Measurements from ENCODE around the gene TCP11L2. TPM values are rescaled to one million over a fixed set of nuclear protein-coding genes. Genes with fewer than 3 reads are reported as not detected.

TCP11L2 gene
- total RNA-seq, 2 donors from 2014 or later, result 19.2 to 19.6 TPM

GRCh38 chr12:106317406-106318082 lies 15.0 kb downstream of the TCP11L2 start:
- no peak for DNase-seq (ENCODE audit: low spot score in 2 of 2)
- no peak overlapping the region for H3K27ac Mint-ChIP-seq
- ATAC-seq, result no peak
- H3K9me3 Mint-ChIP-seq, result no peaks in the 10 kb centered on the region
- H3K36me3 Mint-ChIP-seq, result peaks cover 0 to 4% of the 10 kb centered on the region in 2 donors

- Mint-ChIP-seq H3K27ac (peak overlapping the region; percentile 5), H3K9me3 (no peaks in the 10 kb centered on the region)
- no peak for ATAC-seq
Observed at GRCh38 chr12:106321139-106321850, 18.8 kb downstream of the TCP11L2 start.

GRCh38 chr12:106323537-106323936 lies 21.0 kb downstream of the TCP11L2 start:
- H3K9me3 Mint-ChIP-seq, result no peaks in the 10 kb centered on the region

More at GRCh38 chr12:106321139-106321850, 18.8 kb downstream of the TCP11L2 start:
- H3K36me3 Mint-ChIP-seq, result no peaks in the 10 kb centered on the region
- DNase-seq (ENCODE audit: low spot score in 2 of 2), result no peak

GRCh38 chr12:106327309-106327869 lies 24.9 kb downstream of the TCP11L2 start:
- Mint-ChIP-seq H3K27ac (peak overlapping the region in 1 of 2 donors; percentile 43), H3K36me3 (peaks cover 0 to 6% of the 10 kb centered on the region in 2 donors), H3K9me3 (no peaks in the 10 kb centered on the region)
- DNase-seq (ENCODE audit: low spot score in 2 of 2), result no peak
- ATAC-seq, result no peak

More at GRCh38 chr12:106323537-106323936, 21.0 kb downstream of the TCP11L2 start:
- Mint-ChIP-seq H3K36me3 (no peaks in the 10 kb centered on the region), H3K27ac (no peak overlapping the region)
- DNase-seq (ENCODE audit: low spot score in 2 of 2) (no peak), ATAC-seq (no peak)

- H3K27ac Mint-ChIP-seq, result no peak overlapping the region
- no peak for DNase-seq (ENCODE audit: low spot score in 2 of 2)
- H3K36me3 Mint-ChIP-seq, result peaks cover 0 to 6% of the 10 kb centered on the region in 2 donors
- no peaks in the 10 kb centered on the region for H3K9me3 Mint-ChIP-seq
- no peak for ATAC-seq
Observed at GRCh38 chr12:106328735-106329134, 26.2 kb downstream of the TCP11L2 start.

GRCh38 chr12:106329231-106329982 lies 26.9 kb downstream of the TCP11L2 start:
- no peak for DNase-seq (ENCODE audit: low spot score in 2 of 2)
- Mint-ChIP-seq H3K9me3 (no peaks in the 10 kb centered on the region), H3K36me3 (peaks cover 0 to 6% of the 10 kb centered on the region in 2 donors), H3K27ac (no peak overlapping the region)
- ATAC-seq, result no peak

GRCh38 chr12:106331599-106331998 lies 29.1 kb downstream of the TCP11L2 start:
- peaks cover 5 to 10% of the 10 kb centered on the region in 2 donors for H3K36me3 Mint-ChIP-seq
- H3K9me3 Mint-ChIP-seq, result no peaks in the 10 kb centered on the region
- ATAC-seq (no peak), DNase-seq (ENCODE audit: low spot score in 2 of 2) (no peak)
- no peak overlapping the region for H3K27ac Mint-ChIP-seq

GRCh38 chr12:106332536-106332935 lies 30.0 kb downstream of the TCP11L2 start:
- no peak for ATAC-seq
- H3K36me3 Mint-ChIP-seq, result peaks cover 5 to 10% of the 10 kb centered on the region in 2 donors
- H3K9me3 Mint-ChIP-seq, result no peaks in the 10 kb centered on the region

GRCh38 chr12:106333010-106333409 lies 30.5 kb downstream of the TCP11L2 start:
- Mint-ChIP-seq H3K36me3 (peaks cover 5 to 10% of the 10 kb centered on the region in 2 donors), H3K9me3 (no peaks in the 10 kb centered on the region), H3K27ac (no peak overlapping the region)
- DNase-seq (ENCODE audit: low spot score in 2 of 2), result no peak
- ATAC-seq, result no peak

More at GRCh38 chr12:106332536-106332935, 30.0 kb downstream of the TCP11L2 start:
- H3K27ac Mint-ChIP-seq, result no peak overlapping the region
- DNase-seq (ENCODE audit: low spot score in 2 of 2), result no peak

- ATAC-seq, result no peak
- H3K27ac Mint-ChIP-seq, result no peak overlapping the region
- H3K36me3 Mint-ChIP-seq, result peaks cover 5 to 10% of the 10 kb centered on the region in 2 donors
- H3K9me3 Mint-ChIP-seq, result no peaks in the 10 kb centered on the region
- DNase-seq (ENCODE audit: low spot score in 2 of 2), result no peak
Observed at GRCh38 chr12:106333756-106334155, 31.2 kb downstream of the TCP11L2 start.

- no peak for ATAC-seq
- Mint-ChIP-seq H3K27ac (no peak overlapping the region), H3K9me3 (no peaks in the 10 kb centered on the region), H3K36me3 (peaks cover 0 to 1% of the 10 kb centered on the region in 2 donors)
- no peak for DNase-seq (ENCODE audit: low spot score in 2 of 2)
Observed at GRCh38 chr12:106341086-106341877, 38.7 kb downstream of the TCP11L2 start.

- no peak for ATAC-seq
- Mint-ChIP-seq H3K27ac (peak overlapping the region in 1 of 2 donors; percentile 79), H3K9me3 (no peaks in the 10 kb centered on the region), H3K36me3 (peaks cover 0 to 4% of the 10 kb centered on the region in 2 donors)
- DNase-seq (ENCODE audit: low spot score in 2 of 2), result no peak
Observed at GRCh38 chr12:106342397-106343213, 40.1 kb downstream of the TCP11L2 start.

- no peak overlapping the region for H3K27ac Mint-ChIP-seq
- peaks cover 0 to 4% of the 10 kb centered on the region in 2 donors for H3K36me3 Mint-ChIP-seq
- no peak for ATAC-seq
- no peak for DNase-seq (ENCODE audit: low spot score in 2 of 2)
- H3K9me3 Mint-ChIP-seq, result no peaks in the 10 kb centered on the region
Observed at GRCh38 chr12:106343214-106343528, 40.6 kb downstream of the TCP11L2 start.

GRCh38 chr12:106344131-106344530 lies 41.6 kb downstream of the TCP11L2 start:
- Mint-ChIP-seq H3K27ac (no peak overlapping the region), H3K9me3 (no peaks in the 10 kb centered on the region), H3K36me3 (peaks cover 0 to 4% of the 10 kb centered on the region in 2 donors)
- DNase-seq (ENCODE audit: low spot score in 2 of 2) (no peak), ATAC-seq (no peak)

GRCh38 chr12:106345746-106346145 lies 43.2 kb downstream of the TCP11L2 start:
- no peak for DNase-seq (ENCODE audit: low spot score in 2 of 2)
- Mint-ChIP-seq H3K27ac (peak overlapping the region in 1 of 2 donors; percentile 43), H3K36me3 (peaks cover 0 to 4% of the 10 kb centered on the region in 2 donors), H3K9me3 (no peaks in the 10 kb centered on the region)
- ATAC-seq, result peak in 1 of 2 donors; percentile 66
